AG04450 (cell line): ENCODE data around the gene ING3. TPM values are rescaled to one million over a fixed set of nuclear protein-coding genes. Genes with fewer than 3 reads are reported as not detected.

Source experiments
- CTCF ChIA-PET: fragments of 300-600, 350-600 bp; formaldehyde crosslinking; extraction: SDS; loops from one replicate; lab custom pipeline; 2022; ENCODE audit warnings: antibody characterized with exemption, inconsistent platforms; lab: Charles Lee
- POLR2A ChIA-PET: fragments of 350-600 bp; formaldehyde crosslinking; extraction: SDS; loops from one replicate; lab custom pipeline; 2021; ENCODE audit warnings: antibody characterized with exemption, inconsistent platforms; lab: Yijun Ruan, JAX
- DNase-seq: peaks from one replicate; pipeline ENCODE4 v3.0.0-alpha.2; 2011; ENCODE audit warnings: low read depth, low spot score
- H3K27ac ChIP-seq: one replicate; pipeline ENCODE4 v1.5.1; 2012; ENCODE audit warnings: low read depth, low read length, control low read depth
- H3K27me3 ChIP-seq: one replicate; pipeline ENCODE4 v1.6.0; 2012; ENCODE audit warnings: low read length; ENCODE audit not compliant: control insufficient read depth, insufficient read depth
- H3K4me3 ChIP-seq: 2 replicates; pipeline ENCODE4 v1.5.1; 2011; ENCODE audit warnings: mild to moderate bottlenecking, low read depth, low read length, control low read depth
- H3K9me3 ChIP-seq: 2 replicates; pipeline ENCODE4 v1.5.1; 2012; ENCODE audit warnings: low read length; ENCODE audit not compliant: control insufficient read depth, insufficient read depth
- CTCF ChIP-seq: IDR thresholded peaks from 2 replicates; pipeline ENCODE4 v1.5.1; 2011; ENCODE audit warnings: low read depth, low read length, control low read depth, inconsistent platforms
- polyA plus RNA-seq: library from polyadenylated mRNA; depleted of rRNA; stranded (reverse); fragments of >200 nt; gene quantifications from 2 replicates; pipeline ENCODE4 v1.2.3, GENCODE V29; 2011

ING3 gene
- polyA plus RNA-seq, 1 experiment = 14.5 TPM

GRCh38 chr7:121023194-121023593 is 72.6 kb downstream of the ING3 start:
- Histone ChIP-seq H3K9me3 (no peaks in the 10 kb centered on the region; the same call in 1 of the 2 replicates), H3K4me3 (no peak overlapping the region), H3K27ac (no peak overlapping the region), H3K27me3 (no peaks in the 10 kb centered on the region)
- POLR2A ChIA-PET = no interaction called here
- no peak for DNase-seq
- no peak for TF ChIP-seq CTCF
- CTCF ChIA-PET = no interaction called here

GRCh38 chr7:121023683-121024511 is 73.3 kb downstream of the ING3 start:
- no peak for DNase-seq
- no peak for TF ChIP-seq CTCF
- Histone ChIP-seq H3K27ac (peak overlapping the region; percentile 22), H3K27me3 (no peaks in the 10 kb centered on the region), H3K4me3 (peak overlapping the region; percentile 8; the same call in 1 of the 2 replicates), H3K9me3 (no peaks in the 10 kb centered on the region; the same call in 1 of the 2 replicates)
- ChIA-PET POLR2A (interaction anchor here (0.8 to 1.6 kb wide), 2 partner anchors 61 to 73 kb away, joined by 3 to 4 read pairs; partner anchors contain the start of gene ING3), CTCF (interaction anchor here (0.6 to 1.8 kb wide), 4 partner anchors 11 to 58 kb away, joined by 3 to 9 read pairs (median 4); no protein-coding TSS in a partner anchor)

GRCh38 chr7:121024611-121025010 is 74.0 kb downstream of the ING3 start:
- DNase-seq = no peak
- no peak overlapping the region for H3K27ac ChIP-seq
- no peaks in the 10 kb centered on the region for H3K27me3 ChIP-seq
- no peak overlapping the region for H3K4me3 ChIP-seq
- no peaks in the 10 kb centered on the region; the same call in 1 of the 2 replicates for H3K9me3 ChIP-seq
- ChIA-PET POLR2A (interaction anchor here (0.8 to 1.6 kb wide), 2 partner anchors 60 to 74 kb away, joined by 3 to 4 read pairs; partner anchors contain the start of gene ING3), CTCF (interaction anchor here (0.6 to 1.8 kb wide), 4 partner anchors 10 to 57 kb away, joined by 3 to 9 read pairs (median 4); no protein-coding TSS in a partner anchor)
- no peak for TF ChIP-seq CTCF

- no peak for DNase-seq
- Histone ChIP-seq H3K9me3 (no peaks in the 10 kb centered on the region; the same call in 1 of the 2 replicates), H3K4me3 (no peak overlapping the region), H3K27ac (no peak overlapping the region), H3K27me3 (no peaks in the 10 kb centered on the region)
- ChIA-PET CTCF (interaction anchor here (0.6 to 1.1 kb wide), 2 partner anchors 27 to 59 kb away, joined by 3 to 4 read pairs; no protein-coding TSS in a partner anchor), POLR2A (interaction anchor here (0.6 to 0.7 kb wide), 3 partner anchors 24 to 174 kb away, joined by 4 to 5 read pairs (median 4); partner anchors contain the start of gene ING3)
- no peak for TF ChIP-seq CTCF
These were observed 75.6 kb downstream of the ING3 start for GRCh38 chr7:121026159-121026558.
